Measurements from ENCODE around the gene KCNJ11. TPM values are rescaled to one million over a fixed set of nuclear protein-coding genes. Genes with fewer than 3 reads are reported as not detected.

KCNJ11 gene
- total and polyA plus RNA-seq, 8 donors = 1.5 to 22.9 (median 7.2) TPM; not detected in 1

GRCh38 chr11:17343907-17344306 is 44.6 kb downstream of the KCNJ11 start:
- WGBS, 5 donors = 82 to 94% (median 93%) methylated on average over 1 of the region's 1 CpG

GRCh38 chr11:17343257-17343656 is 45.2 kb downstream of the KCNJ11 start:
- Histone ChIP-seq H3K4me3 (no peak overlapping the region), H3K36me3 (no peaks in the 10 kb centered on the region), H3K4me1 (no peaks in the 10 kb centered on the region), H3K27me3 (no peaks in the 10 kb centered on the region), H3K27ac (no peak overlapping the region), H3K9me3 (no peaks in the 10 kb centered on the region)
- WGBS, 5 donors = 93 to 100% (median 99%) methylated on average over 2 of the region's 2 CpGs
- TF ChIP-seq POLR2AphosphoS5 (IDR thresholded peaks at IDR 0.05) (no peak), CTCF (IDR thresholded peaks at IDR 0.05) (no peak), EP300 (IDR thresholded peaks at IDR 0.05) (no peak), POLR2A (IDR thresholded peaks at IDR 0.05) (no peak)
- DNase-seq = no peak
- intact Hi-C loops (cut with DNase I; ENCODE audit: low total_unique reads) = no loop called here

More at GRCh38 chr11:17343907-17344306, 44.6 kb downstream of the KCNJ11 start:
- H3K9me3 ChIP-seq = no peaks in the 10 kb centered on the region
- intact Hi-C loops (cut with DNase I; ENCODE audit: low total_unique reads) = no loop called here
- TF ChIP-seq EP300 (IDR thresholded peaks at IDR 0.05) = no peak
- no peak for TF ChIP-seq CTCF (IDR thresholded peaks at IDR 0.05)
- TF ChIP-seq POLR2AphosphoS5 (IDR thresholded peaks at IDR 0.05) = no peak
- TF ChIP-seq POLR2A (IDR thresholded peaks at IDR 0.05) = no peak
- no peaks in the 10 kb centered on the region for H3K36me3 ChIP-seq
- no peak overlapping the region for H3K27ac ChIP-seq
- H3K27me3 ChIP-seq = no peaks in the 10 kb centered on the region
- H3K4me1 ChIP-seq = no peaks in the 10 kb centered on the region
- no peak overlapping the region for H3K4me3 ChIP-seq
- no peak for DNase-seq

Other genes starting within 250 kb of the KCNJ11 start
- gene PIK3C2A, start 180.7 kb downstream of the KCNJ11 start, total RNA-seq = 100 to 1,000 TPM in 1 of 5 donors, 10 to 100 TPM in 4; 25.5 to 114 (median 71.9) TPM
- gene PIK3C2A, start 180.7 kb downstream of the KCNJ11 start, polyA plus RNA-seq = 10 to 100 TPM in 1 of 3 donors, 1 to 10 TPM in 2; 6.6 to 10.1 (median 6.8) TPM
- 10 to 100 TPM in 4 of 5 donors, 1 to 10 TPM in 1; 6.4 to 92.9 (median 42.2) TPM for gene NUCB2, start 111.9 kb downstream of the KCNJ11 start, total RNA-seq
- gene NUCB2, start 111.9 kb downstream of the KCNJ11 start, polyA plus RNA-seq = 100 to 1,000 TPM in 1 of 3 donors, 10 to 100 TPM in 2; 49.8 to 112 (median 72.9) TPM
- 10 to 100 TPM in 1 of 5 donors, 1 to 10 TPM in 3, under 1 TPM in 1; under 0.01 to 13.6 (median 4.2) TPM for gene NCR3LG1, start 36.9 kb downstream of the KCNJ11 start, total RNA-seq
- gene NCR3LG1, start 36.9 kb downstream of the KCNJ11 start, polyA plus RNA-seq = under 1 TPM in 2 of 3 donors, not detected in 1; 0.25 to 0.37 TPM
- 10 to 100 TPM in 3 of 5 donors, 1 to 10 TPM in 1, not detected in 1; 3.9 to 69.6 (median 33.3) TPM for gene ABCC8, start 88.2 kb upstream of the KCNJ11 start, total RNA-seq
- 10 to 100 TPM in 2 of 3 donors, 1 to 10 TPM in 1; 5.5 to 37.2 (median 25.1) TPM for gene ABCC8, start 88.2 kb upstream of the KCNJ11 start, polyA plus RNA-seq
- 100 to 1,000 TPM in 1 of 5 donors, 10 to 100 TPM in 3, 1 to 10 TPM in 1; 9.4 to 107 (median 22.6) TPM for gene USH1C, start 155.8 kb upstream of the KCNJ11 start, total RNA-seq
- gene USH1C, start 155.8 kb upstream of the KCNJ11 start, polyA plus RNA-seq = 10 to 100 TPM in 1 of 3 donors, 1 to 10 TPM in 2; 4.8 to 42.5 (median 7.1) TPM
- not detected for gene OTOG, start 158.6 kb upstream of the KCNJ11 start, total RNA-seq
- gene OTOG, start 158.6 kb upstream of the KCNJ11 start, polyA plus RNA-seq = not detected